Measurements from ENCODE around the gene SC5D. TPM values are rescaled to one million over a fixed set of nuclear protein-coding genes. Genes with fewer than 3 reads are reported as not detected.

Gene SC5D
- total and polyA plus RNA-seq, 5 donors from 2014 or later: 8.0 to 81.4 (median 10.9) TPM

DNA sequence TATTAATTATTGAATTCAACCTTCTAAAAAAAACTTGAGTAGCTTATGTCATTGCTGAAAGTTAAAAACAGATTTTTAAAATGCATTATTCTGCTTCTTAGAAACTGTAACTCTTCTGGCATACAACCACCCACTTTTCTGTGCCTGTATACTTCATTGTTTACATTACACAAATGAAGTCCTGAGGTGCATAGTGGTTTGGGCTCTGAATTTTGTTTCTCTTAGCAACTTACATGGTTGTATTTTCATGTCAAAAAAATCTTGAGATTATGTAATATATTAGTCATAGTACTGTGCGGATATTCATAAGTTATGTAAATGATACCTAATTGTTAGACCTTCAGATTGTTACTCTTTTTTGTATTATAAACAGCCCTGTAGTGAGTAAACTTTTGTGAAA lies 12.2 kb downstream of the SC5D start:
- ATAC-seq (ENCODE audit: low read depth in 2 of 2) (no peak), DNase-seq (no peak)
- Mint-ChIP-seq H3K36me3 (peaks cover 27% of the 10 kb centered on the region), H3K4me3 (no peak overlapping the region), H3K4me1 (peaks cover 3 to 23% (median 18%) of the 10 kb centered on the region in 4 donors), H3K27me3 (no peaks in the 10 kb centered on the region), H3K27ac (peak overlapping the region in 1 of 3 donors; percentile 19), H3K9me3 (no peaks in the 10 kb centered on the region)
- Histone ChIP-seq H3K4me3 (ENCODE audit: low read depth, low read length) (no peak overlapping the region), H3K9me3 (ENCODE audit: control insufficient read depth in 2 of 2, low read length in 2 of 2) (no peaks in the 10 kb centered on the region), H3K27me3 (ENCODE audit: control insufficient read depth, insufficient read depth, low read length) (no peaks in the 10 kb centered on the region), H3K4me1 (ENCODE audit: control insufficient read depth, insufficient read depth, low read length, poor library complexity, severe bottlenecking) (no peaks in the 10 kb centered on the region), H3K36me3 (ENCODE audit: control insufficient read depth, insufficient read depth, low read length) (peaks cover 47% of the 10 kb centered on the region), H3K27ac (ENCODE audit: insufficient read depth, low read length, poor library complexity, severe bottlenecking) (no peak overlapping the region)

DNA sequence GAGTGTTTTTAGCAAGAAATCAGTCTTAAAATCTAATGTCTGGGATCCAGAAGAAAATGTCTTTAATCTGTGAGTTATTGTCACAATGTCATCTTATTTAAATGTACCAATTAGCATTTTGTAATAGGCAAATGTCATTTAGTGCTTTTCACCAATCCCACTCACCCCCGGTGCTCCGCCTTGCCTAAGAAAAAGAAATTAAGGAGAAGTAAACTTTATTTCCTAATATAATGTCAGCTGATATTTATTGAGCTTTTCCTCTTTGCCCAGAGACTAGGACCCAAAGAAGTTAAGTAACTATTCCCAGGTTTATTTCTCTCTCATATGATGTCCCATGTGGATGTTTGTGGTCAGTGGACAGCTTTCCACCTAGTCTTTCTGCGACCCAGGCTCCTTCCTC lies 16.2 kb downstream of the SC5D start:
- H3K36me3 ChIP-seq (ENCODE audit: control insufficient read depth, insufficient read depth, low read length): peaks cover 45% of the 10 kb centered on the region
- no peak overlapping the region for H3K27ac ChIP-seq (ENCODE audit: insufficient read depth, low read length, poor library complexity, severe bottlenecking)
- peaks cover 0 to 11% (median 7%) of the 10 kb centered on the region in 4 donors for H3K4me1 Mint-ChIP-seq
- H3K27me3 Mint-ChIP-seq: no peaks in the 10 kb centered on the region
- H3K36me3 Mint-ChIP-seq: peaks cover 30% of the 10 kb centered on the region
- no peaks in the 10 kb centered on the region for H3K9me3 ChIP-seq (ENCODE audit: control insufficient read depth in 2 of 2, low read length in 2 of 2)
- no peaks in the 10 kb centered on the region for H3K9me3 Mint-ChIP-seq
- no peaks in the 10 kb centered on the region for H3K27me3 ChIP-seq (ENCODE audit: control insufficient read depth, insufficient read depth, low read length)
- DNase-seq: no peak
- H3K4me1 ChIP-seq (ENCODE audit: control insufficient read depth, insufficient read depth, low read length, poor library complexity, severe bottlenecking): no peaks in the 10 kb centered on the region
- H3K27ac Mint-ChIP-seq: peak overlapping the region in 1 of 3 donors; percentile 87
- no peak overlapping the region for H3K4me3 ChIP-seq (ENCODE audit: low read depth, low read length)
- no peak for ATAC-seq (ENCODE audit: low read depth in 2 of 2)
- H3K4me3 Mint-ChIP-seq: no peak overlapping the region

DNA sequence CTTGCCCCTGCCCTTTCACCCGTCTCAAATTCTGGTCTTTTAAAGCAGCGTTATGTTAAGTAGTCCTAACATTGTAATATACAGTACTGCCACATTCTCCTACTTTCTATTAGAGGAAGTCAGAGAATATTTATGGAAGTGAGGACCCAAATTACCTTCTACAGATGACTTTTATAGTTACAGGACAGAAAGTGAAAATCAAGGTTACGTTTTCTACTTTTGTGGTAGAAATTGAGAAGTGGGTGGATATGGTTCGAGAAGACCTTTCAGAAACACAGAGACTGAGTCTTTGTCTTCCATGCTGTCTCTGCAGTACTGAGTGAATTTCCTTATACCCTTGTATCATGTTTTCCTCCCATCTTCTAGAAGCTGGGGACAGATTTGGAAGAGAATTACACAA lies 17.1 kb downstream of the SC5D start:
- Histone ChIP-seq H3K4me3 (ENCODE audit: low read depth, low read length) (no peak overlapping the region), H3K4me1 (ENCODE audit: control insufficient read depth, insufficient read depth, low read length, poor library complexity, severe bottlenecking) (no peaks in the 10 kb centered on the region), H3K27me3 (ENCODE audit: control insufficient read depth, insufficient read depth, low read length) (no peaks in the 10 kb centered on the region), H3K36me3 (ENCODE audit: control insufficient read depth, insufficient read depth, low read length) (peaks cover 37% of the 10 kb centered on the region), H3K9me3 (ENCODE audit: control insufficient read depth in 2 of 2, low read length in 2 of 2) (no peaks in the 10 kb centered on the region), H3K27ac (ENCODE audit: insufficient read depth, low read length, poor library complexity, severe bottlenecking) (no peak overlapping the region)
- H3K27ac Mint-ChIP-seq: peak overlapping the region in 1 of 3 donors; percentile 39
- H3K4me3 Mint-ChIP-seq: no peak overlapping the region
- H3K36me3 Mint-ChIP-seq: peaks cover 24% of the 10 kb centered on the region
- DNase-seq (no peak), ATAC-seq (ENCODE audit: low read depth in 2 of 2) (no peak)
- peaks cover 0 to 11% (median 7%) of the 10 kb centered on the region in 4 donors for H3K4me1 Mint-ChIP-seq
- no peaks in the 10 kb centered on the region for H3K9me3 Mint-ChIP-seq
- no peaks in the 10 kb centered on the region for H3K27me3 Mint-ChIP-seq

DNA sequence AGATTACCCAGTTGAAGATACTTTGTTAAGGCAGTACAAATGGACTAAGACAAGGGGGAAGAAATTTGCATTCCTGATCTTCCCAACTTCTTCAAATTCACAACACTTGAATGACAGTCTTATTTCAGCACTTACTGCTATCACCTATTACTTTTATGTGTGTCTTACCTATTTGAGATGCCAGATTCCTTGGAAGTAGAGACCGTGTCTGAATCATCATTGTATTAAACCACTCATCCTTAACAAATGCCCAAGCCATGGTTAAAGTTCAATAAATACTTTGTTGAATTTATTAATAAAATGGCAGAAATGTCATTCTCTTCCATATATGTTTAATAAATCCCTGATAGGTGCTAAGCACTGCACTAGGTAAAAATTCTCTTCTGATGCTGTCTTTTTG lies 18.3 kb downstream of the SC5D start:
- no peak for DNase-seq
- Histone ChIP-seq H3K36me3 (ENCODE audit: control insufficient read depth, insufficient read depth, low read length) (peaks cover 25% of the 10 kb centered on the region), H3K4me1 (ENCODE audit: control insufficient read depth, insufficient read depth, low read length, poor library complexity, severe bottlenecking) (no peaks in the 10 kb centered on the region), H3K9me3 (ENCODE audit: control insufficient read depth in 2 of 2, low read length in 2 of 2) (no peaks in the 10 kb centered on the region), H3K4me3 (ENCODE audit: low read depth, low read length) (no peak overlapping the region), H3K27me3 (ENCODE audit: control insufficient read depth, insufficient read depth, low read length) (no peaks in the 10 kb centered on the region), H3K27ac (ENCODE audit: insufficient read depth, low read length, poor library complexity, severe bottlenecking) (no peak overlapping the region)
- H3K4me3 Mint-ChIP-seq: no peak overlapping the region
- no peaks in the 10 kb centered on the region for H3K27me3 Mint-ChIP-seq
- H3K4me1 Mint-ChIP-seq: peaks cover 0 to 11% (median 7%) of the 10 kb centered on the region in 4 donors
- H3K36me3 Mint-ChIP-seq: peaks cover 15% of the 10 kb centered on the region
- H3K27ac Mint-ChIP-seq: peak overlapping the region; percentile 12 to 37 (median 29)
- H3K9me3 Mint-ChIP-seq: no peaks in the 10 kb centered on the region
- no peak for ATAC-seq (ENCODE audit: low read depth in 2 of 2)

DNA sequence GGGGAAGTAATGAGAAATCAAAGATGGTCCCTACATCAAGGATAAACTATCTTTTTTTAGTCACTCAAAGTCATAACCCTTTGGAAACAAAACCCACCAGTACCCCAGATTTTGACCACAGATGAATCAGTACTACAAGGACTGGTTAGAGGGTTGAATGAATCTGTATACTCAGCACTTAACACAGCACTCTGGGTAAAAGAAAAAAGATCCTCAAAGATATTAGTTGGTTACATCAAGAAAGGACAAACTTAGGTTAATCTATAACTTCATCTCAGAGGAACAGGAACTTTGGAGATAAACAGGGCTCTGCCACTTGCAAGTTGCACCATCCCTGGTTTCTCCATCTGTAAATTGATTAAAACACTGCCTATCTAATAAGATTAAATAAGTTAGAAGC lies 18.8 kb downstream of the SC5D start:
- no peak for ATAC-seq (ENCODE audit: low read depth in 2 of 2)
- H3K9me3 ChIP-seq (ENCODE audit: control insufficient read depth in 2 of 2, low read length in 2 of 2): no peaks in the 10 kb centered on the region
- H3K4me3 ChIP-seq (ENCODE audit: low read depth, low read length): no peak overlapping the region
- H3K36me3 ChIP-seq (ENCODE audit: control insufficient read depth, insufficient read depth, low read length): peaks cover 20% of the 10 kb centered on the region
- Mint-ChIP-seq H3K4me1 (peaks cover 0 to 11% (median 7%) of the 10 kb centered on the region in 4 donors), H3K9me3 (no peaks in the 10 kb centered on the region), H3K27ac (peak overlapping the region; percentile 21 to 37 (median 29)), H3K4me3 (no peak overlapping the region), H3K27me3 (no peaks in the 10 kb centered on the region), H3K36me3 (peaks cover 13% of the 10 kb centered on the region)
- no peaks in the 10 kb centered on the region for H3K4me1 ChIP-seq (ENCODE audit: control insufficient read depth, insufficient read depth, low read length, poor library complexity, severe bottlenecking)
- peak overlapping the region; percentile 1 for H3K27ac ChIP-seq (ENCODE audit: insufficient read depth, low read length, poor library complexity, severe bottlenecking)
- H3K27me3 ChIP-seq (ENCODE audit: control insufficient read depth, insufficient read depth, low read length): no peaks in the 10 kb centered on the region
- DNase-seq: no peak

DNA sequence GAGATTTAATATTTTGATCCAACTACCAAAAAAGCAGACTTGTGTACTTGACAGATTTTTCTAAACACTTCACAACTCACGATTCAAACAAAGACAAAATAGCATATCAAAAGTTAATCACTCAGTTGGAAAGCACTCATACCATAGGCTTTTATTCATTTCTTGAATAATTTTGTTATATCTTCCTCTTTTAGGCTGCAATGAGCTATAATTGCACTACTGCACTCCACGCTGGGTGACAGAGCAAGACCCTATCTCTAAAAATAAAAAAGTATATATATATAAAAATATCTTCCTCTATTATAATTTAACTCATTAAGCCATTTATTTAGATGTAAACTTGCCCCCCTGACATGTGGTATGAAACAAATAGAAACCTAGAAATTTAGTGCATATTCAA lies 19.9 kb downstream of the SC5D start:
- H3K4me1 ChIP-seq (ENCODE audit: control insufficient read depth, insufficient read depth, low read length, poor library complexity, severe bottlenecking): no peaks in the 10 kb centered on the region
- no peaks in the 10 kb centered on the region for H3K9me3 Mint-ChIP-seq
- peaks cover 0 to 11% (median 7%) of the 10 kb centered on the region in 4 donors for H3K4me1 Mint-ChIP-seq
- H3K27me3 Mint-ChIP-seq: no peaks in the 10 kb centered on the region
- H3K27ac Mint-ChIP-seq: no peak overlapping the region
- peaks cover 9% of the 10 kb centered on the region for H3K36me3 ChIP-seq (ENCODE audit: control insufficient read depth, insufficient read depth, low read length)
- H3K4me3 Mint-ChIP-seq: no peak overlapping the region
- H3K9me3 ChIP-seq (ENCODE audit: control insufficient read depth in 2 of 2, low read length in 2 of 2): no peaks in the 10 kb centered on the region
- no peak for ATAC-seq (ENCODE audit: low read depth in 2 of 2)
- no peak for DNase-seq
- H3K36me3 Mint-ChIP-seq: peaks cover 7% of the 10 kb centered on the region
- no peaks in the 10 kb centered on the region for H3K27me3 ChIP-seq (ENCODE audit: control insufficient read depth, insufficient read depth, low read length)
- H3K27ac ChIP-seq (ENCODE audit: insufficient read depth, low read length, poor library complexity, severe bottlenecking): no peak overlapping the region
- no peak overlapping the region for H3K4me3 ChIP-seq (ENCODE audit: low read depth, low read length)

DNA sequence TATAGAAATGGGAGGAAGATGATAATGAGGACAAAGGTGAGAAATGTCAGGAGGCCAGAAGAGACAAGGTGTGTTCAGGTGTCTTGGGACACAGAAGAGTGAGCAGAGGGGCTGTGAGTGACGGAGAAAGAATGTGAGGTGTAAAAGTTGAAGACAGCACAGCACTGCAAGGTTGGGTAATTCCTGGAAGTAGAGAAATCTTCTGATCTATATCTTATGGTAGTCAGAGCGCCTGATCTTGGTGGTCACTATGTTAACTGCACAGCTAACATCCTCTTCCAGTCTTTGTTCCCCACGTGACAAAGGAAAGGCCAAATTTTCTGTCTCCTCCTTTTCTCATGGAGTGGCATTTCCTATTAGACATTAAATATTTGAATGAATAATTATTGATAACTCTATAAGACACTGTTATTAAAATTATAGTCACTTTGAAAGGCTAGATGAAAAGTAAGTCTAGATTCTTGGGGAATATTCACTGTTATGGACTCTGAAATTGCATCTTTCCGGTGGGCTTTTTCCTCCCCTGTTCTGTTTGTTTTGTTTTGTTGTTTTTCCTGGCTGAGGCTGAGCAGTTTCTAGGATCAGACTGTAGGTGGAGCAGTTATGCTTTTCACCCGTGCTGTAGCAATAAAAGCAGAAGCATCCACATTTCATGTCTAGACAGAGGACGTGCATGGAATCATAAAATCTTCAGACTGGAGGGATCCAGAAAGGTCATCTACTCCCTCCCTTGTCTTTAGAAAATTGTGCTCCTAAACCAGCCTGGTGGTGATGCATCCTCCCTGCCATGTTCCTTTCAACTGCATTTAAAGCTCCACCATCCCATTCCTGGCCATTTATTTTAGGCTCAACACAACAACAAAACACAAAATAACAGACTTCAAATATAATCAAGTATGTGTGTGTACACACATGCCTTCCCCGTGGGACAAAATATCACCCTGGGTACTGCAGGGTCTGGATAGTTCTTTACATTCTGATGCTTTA lies 26.6 kb downstream of the SC5D start:
- H3K36me3 Mint-ChIP-seq: no peaks in the 10 kb centered on the region
- peak; percentile 50 to 64 for ATAC-seq (ENCODE audit: low read depth in 2 of 2)
- H3K9me3 Mint-ChIP-seq: no peaks in the 10 kb centered on the region
- Histone ChIP-seq H3K36me3 (ENCODE audit: control insufficient read depth, insufficient read depth, low read length) (no peaks in the 10 kb centered on the region), H3K27ac (ENCODE audit: insufficient read depth, low read length, poor library complexity, severe bottlenecking) (no peak overlapping the region), H3K27me3 (ENCODE audit: control insufficient read depth, insufficient read depth, low read length) (no peaks in the 10 kb centered on the region), H3K4me3 (ENCODE audit: low read depth, low read length) (no peak overlapping the region), H3K4me1 (ENCODE audit: control insufficient read depth, insufficient read depth, low read length, poor library complexity, severe bottlenecking) (no peaks in the 10 kb centered on the region), H3K9me3 (ENCODE audit: control insufficient read depth in 2 of 2, low read length in 2 of 2) (no peaks in the 10 kb centered on the region)
- peak in 2 of 3 donors; percentile 53 to 61 for DNase-seq
- H3K4me1 Mint-ChIP-seq: peaks cover 9 to 19% (median 11%) of the 10 kb centered on the region in 4 donors
- H3K27me3 Mint-ChIP-seq: peaks cover 7% of the 10 kb centered on the region
- H3K4me3 Mint-ChIP-seq: no peak overlapping the region
- H3K27ac Mint-ChIP-seq: peak overlapping the region; percentile 0 to 93 (median 80)

All from CD4-positive, CD25-positive, alpha-beta regulatory T cell (primary cell).